Erythroblast (primary cell): ENCODE results near the gene RAPGEF2.

ENCODE experiments used
- GATA1 ChIP-seq: IDR thresholded peaks from 2 replicates; pipeline ENCODE4 v1.6.1; 2011; ENCODE audit warnings: low read depth, mild to moderate bottlenecking, control low read depth, low read length, moderate library complexity
- POLR2A ChIP-seq: IDR thresholded peaks from 2 replicates; pipeline ENCODE4 v1.6.1; 2011; ENCODE audit warnings: mild to moderate bottlenecking, low read length

- no peak for TF ChIP-seq POLR2A
- no peak for TF ChIP-seq GATA1
Observed at GRCh38 chr4:159289682-159290081, 186.8 kb downstream of the RAPGEF2 start.
